Lung (tissue), 12 donors: ENCODE measurements around the gene ABHD5. TPM values are rescaled to one million over a fixed set of nuclear protein-coding genes. Genes with fewer than 3 reads are reported as not detected.
A peak's percentile ranks its signal among the peaks of the same experiment; 100 is the strongest.

Experiments
- ATAC-seq: fragments of 200-7000 bp; cut with Tn5 transposase; one replicate; pipeline ENCODE4 v1.9.1; 2020; ENCODE audit warnings: moderate number of reproducible peaks; ENCODE audit not compliant: insufficient read depth, low FRiP score
- DNase-seq, 3 donors: peaks; one replicate each; pipeline ENCODE4 v3.0.0-alpha.2; 2013 to 2017
- H3K27ac ChIP-seq, 2 donors: one replicate each; pipeline ENCODE4 v1.5.1; 2013; ENCODE audit warnings: mild to moderate bottlenecking in 2 of 2, moderate library complexity in 2 of 2, control low read depth in 1 of 2, inconsistent platforms in 1 of 2, low read depth in 1 of 2, low read length in 1 of 2
- H3K27me3 ChIP-seq, 3 donors: one replicate each; pipeline ENCODE4 v1.5.1; 2013; ENCODE audit warnings: low read length in 2 of 3; ENCODE audit not compliant: control insufficient read depth in 3 of 3, insufficient read depth in 3 of 3
- H3K36me3 ChIP-seq, 4 donors: one replicate each; pipeline ENCODE4 v1.5.1; 2013; ENCODE audit warnings: low read length in 4 of 4, mild to moderate bottlenecking in 1 of 4, moderate library complexity in 1 of 4; ENCODE audit not compliant: control insufficient read depth in 4 of 4, insufficient read depth in 4 of 4
- H3K4me1 ChIP-seq, 5 donors: one replicate each; pipeline ENCODE4 v1.5.1; 2013; ENCODE audit warnings: low read length in 5 of 5, mild to moderate bottlenecking in 2 of 5, moderate library complexity in 1 of 5; ENCODE audit not compliant: control insufficient read depth in 5 of 5, insufficient read depth in 5 of 5
- H3K4me3 ChIP-seq: one replicate; pipeline ENCODE4 v1.5.1; 2013; ENCODE audit warnings: mild to moderate bottlenecking, control low read depth, moderate library complexity
- H3K9ac ChIP-seq, 2 donors: one replicate each; pipeline ENCODE4 v1.5.1; 2013; ENCODE audit warnings: low read length in 2 of 2, control low read depth in 1 of 2; ENCODE audit not compliant: insufficient read depth in 1 of 2
- H3K9me3 ChIP-seq, 4 donors: one replicate each; pipeline ENCODE4 v1.5.1; 2013; ENCODE audit warnings: low read length in 3 of 4, mild to moderate bottlenecking in 1 of 4, moderate library complexity in 1 of 4; ENCODE audit not compliant: control insufficient read depth in 4 of 4, insufficient read depth in 3 of 4
- CTCF ChIP-seq: IDR thresholded peaks from 2 replicates; pipeline ENCODE4 v1.5.1; 2012; ENCODE audit warnings: mild to moderate bottlenecking; ENCODE audit errors: control extremely low read depth, extremely low read depth
- WGBS, 2 donors: extraction: QIAGEN DNeasy Blood & Tissue Kit; methylation state at CpG; one replicate each; pipeline ENCODE4 v1.1.7; 2013; 5-methylcytosine and 5-hydroxymethylcytosine counted together
- polyA plus RNA-seq, 2 donors: library from polyadenylated mRNA; stranded (reverse); fragments of 200-250 nt; gene quantifications; one replicate each; pipeline ENCODE4 v1.2.1, GENCODE V29; 2013
- total RNA-seq, 2 donors: library from RNA; depleted of rRNA in 1 of 2; stranded (reverse); fragments of >200 nt in 1 of 2; gene quantifications; one replicate each; pipeline ENCODE4 v1.2.1, GENCODE V29; 2014 to 2021
- donor health status: control.
- donor health status: control.
- donor health status: Bipolar disorder and iron deficiency.
- donor health status: healthy.
- donor health status: DM: yes; HTN: yes; CAD: no.

The ABHD5 gene
- total and polyA plus RNA-seq, 4 donors, result 18.3 to 31.4 (median 30.9) TPM

DNA sequence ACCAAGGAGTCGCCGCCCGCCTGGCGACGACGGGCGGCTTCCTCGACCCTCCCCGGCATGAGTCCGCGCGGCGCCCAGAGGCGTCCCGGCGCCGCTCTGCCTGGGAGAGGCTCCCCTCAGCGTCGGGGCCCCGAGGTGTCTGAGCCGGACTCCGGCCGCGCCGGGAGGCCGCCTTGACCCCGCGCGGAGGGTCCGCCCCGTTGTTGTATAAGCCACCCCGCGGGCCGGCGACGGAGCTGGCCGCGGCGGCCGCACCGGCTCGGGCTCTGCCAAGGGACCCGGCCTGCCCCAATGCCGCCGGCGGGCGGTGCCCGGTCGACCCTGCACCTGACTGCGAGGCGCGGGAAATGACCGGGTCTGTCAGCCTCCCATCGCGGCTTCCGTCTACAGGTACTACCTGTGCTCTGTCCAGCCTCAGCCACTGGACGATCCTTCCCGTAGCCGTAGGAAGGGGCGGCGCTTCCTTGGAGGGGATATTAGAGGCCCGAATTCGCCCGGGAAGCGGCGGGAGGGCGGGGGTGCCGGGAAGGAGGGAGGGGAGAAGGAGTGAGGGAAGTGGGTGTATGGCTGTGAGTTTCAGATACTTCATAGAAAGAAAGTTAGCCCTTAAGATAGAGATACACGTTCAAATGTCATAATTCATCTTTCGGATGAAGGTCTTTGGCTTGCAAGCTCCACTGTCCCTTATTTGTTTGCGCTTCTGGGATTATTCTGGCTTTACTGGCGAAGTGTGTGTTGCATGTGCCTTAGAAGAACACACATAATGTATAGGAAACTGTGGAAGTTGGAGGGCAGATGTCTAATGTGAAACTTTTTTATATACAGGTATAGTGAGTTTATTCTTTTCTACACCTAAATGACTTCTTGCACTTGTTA, 620 bp downstream of the ABHD5 start:
- WGBS, 2 donors, result 1% methylated on average over 65 to 72 of the region's 72 CpGs
- Histone ChIP-seq H3K9ac (peak overlapping the region; percentile 46 to 66), H3K27me3 (no peaks in the 10 kb centered on the region), H3K4me3 (peak overlapping the region; percentile 95), H3K36me3 (peaks cover 0 to 1% (median 0%) of the 10 kb centered on the region in 4 donors), H3K4me1 (peaks cover 0 to 18% (median 6%) of the 10 kb centered on the region in 5 donors), H3K9me3 (no peaks in the 10 kb centered on the region), H3K27ac (peak overlapping the region; percentile 98 to 99)
- TF ChIP-seq CTCF, result no peak
- peak; percentile 66 to 81 (median 71) for DNase-seq
- peak; percentile 47 for ATAC-seq

- H3K4me1 ChIP-seq, result peaks cover 0 to 23% (median 6%) of the 10 kb centered on the region in 5 donors
- no peaks in the 10 kb centered on the region for H3K9me3 ChIP-seq
- no peak overlapping the region for H3K9ac ChIP-seq
- DNase-seq (no peak), ATAC-seq (no peak)
- peak overlapping the region in 1 of 2 donors; percentile 70 for H3K27ac ChIP-seq
- 45 to 54% methylated on average over 8 of the region's 8 CpGs for WGBS, 2 donors
- H3K4me3 ChIP-seq, result no peak overlapping the region
- TF ChIP-seq CTCF, result no peak
- no peaks in the 10 kb centered on the region for H3K27me3 ChIP-seq
- peaks cover 0 to 1% (median 0%) of the 10 kb centered on the region in 4 donors for H3K36me3 ChIP-seq
Measured at GRCh38 chr3:43692085-43692855, 1.5 kb downstream of the ABHD5 start.

DNA sequence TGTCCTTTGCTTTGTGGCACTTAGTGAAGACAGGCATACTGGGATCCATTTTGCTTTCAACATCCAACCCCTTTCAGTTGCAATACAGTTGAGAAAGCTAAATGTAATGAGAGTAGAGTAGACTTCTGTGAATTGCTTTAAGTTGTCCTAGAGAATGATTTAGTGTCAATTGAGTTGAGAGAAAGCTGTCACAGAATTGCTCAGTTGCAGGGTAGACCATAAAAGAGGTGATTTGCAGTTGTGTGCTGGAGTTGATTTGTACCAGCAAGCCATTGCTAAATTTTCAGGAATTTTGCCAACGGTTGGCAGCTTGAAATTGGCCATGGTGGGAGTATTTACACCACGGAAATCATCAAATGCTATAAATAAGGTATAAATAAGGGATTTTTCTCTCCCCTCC, 2.2 kb downstream of the ABHD5 start:
- 62 to 77% methylated on average over 2 of the region's 2 CpGs for WGBS, 2 donors
- peaks cover 0 to 23% (median 6%) of the 10 kb centered on the region in 5 donors for H3K4me1 ChIP-seq
- H3K9me3 ChIP-seq, result no peaks in the 10 kb centered on the region
- no peak for DNase-seq
- no peak for ATAC-seq
- TF ChIP-seq CTCF, result no peak
- peaks cover 0 to 1% (median 0%) of the 10 kb centered on the region in 4 donors for H3K36me3 ChIP-seq
- no peak overlapping the region for H3K27ac ChIP-seq
- H3K4me3 ChIP-seq, result no peak overlapping the region
- no peak overlapping the region for H3K9ac ChIP-seq
- no peaks in the 10 kb centered on the region for H3K27me3 ChIP-seq
